Endothelial cell (in vitro differentiated cells): ENCODE results near the gene TOP3A. TPM values are rescaled to one million over a fixed set of nuclear protein-coding genes. Genes with fewer than 3 reads are reported as not detected.
A peak's percentile ranks its signal among the peaks of the same experiment; 100 is the strongest.

Experiments
- DNase-seq: peaks from one replicate; pipeline ENCODE4 v3.0.0; 2021; ENCODE audit warnings: low spot score
- H3K27ac Mint-ChIP-seq: one replicate; pipeline ENCODE4 v1.8.0; 2021; ENCODE audit warnings: mixed read lengths, inconsistent platforms; ENCODE audit not compliant: unreplicated experiment
- H3K27me3 Mint-ChIP-seq: one replicate; pipeline ENCODE4 v1.8.0; 2021; ENCODE audit warnings: mild to moderate bottlenecking, moderate library complexity, mixed read lengths, inconsistent platforms; ENCODE audit not compliant: unreplicated experiment
- H3K36me3 Mint-ChIP-seq: one replicate; pipeline ENCODE4 v1.8.0; 2021; ENCODE audit warnings: mild to moderate bottlenecking, low read depth, mixed read lengths, inconsistent platforms; ENCODE audit not compliant: unreplicated experiment
- H3K4me1 Mint-ChIP-seq: one replicate; pipeline ENCODE4 v1.8.0; 2021; ENCODE audit warnings: mild to moderate bottlenecking, mixed read lengths, inconsistent platforms; ENCODE audit not compliant: unreplicated experiment
- H3K4me3 Mint-ChIP-seq: one replicate; pipeline ENCODE4 v1.8.0; 2021; ENCODE audit warnings: mild to moderate bottlenecking, mixed read lengths, inconsistent platforms; ENCODE audit not compliant: unreplicated experiment
- H3K9me3 Mint-ChIP-seq: one replicate; pipeline ENCODE4 v1.8.0; 2021; ENCODE audit warnings: mixed read lengths, inconsistent platforms; ENCODE audit not compliant: unreplicated experiment
- CTCF ChIP-seq: fragments of 200-600 bp; sonication (generic); IDR thresholded peaks from one replicate; pipeline ENCODE4 v1.5.0; 2021; ENCODE audit warnings: antibody characterized with exemption; ENCODE audit not compliant: unreplicated experiment
- total RNA-seq: library from RNA; stranded (reverse); fragmentation: NEBNext Ultra II Directional; extraction: Animal tissue kit (Norgen Biotek cat#: 25700); gene quantifications from one replicate; pipeline ENCODE4 v1.2.1, GENCODE V29; 2021; ENCODE audit not compliant: unreplicated experiment

Gene TOP3A
- total RNA-seq, 1 donor from 2014 or later, result 39.2 TPM

DNA sequence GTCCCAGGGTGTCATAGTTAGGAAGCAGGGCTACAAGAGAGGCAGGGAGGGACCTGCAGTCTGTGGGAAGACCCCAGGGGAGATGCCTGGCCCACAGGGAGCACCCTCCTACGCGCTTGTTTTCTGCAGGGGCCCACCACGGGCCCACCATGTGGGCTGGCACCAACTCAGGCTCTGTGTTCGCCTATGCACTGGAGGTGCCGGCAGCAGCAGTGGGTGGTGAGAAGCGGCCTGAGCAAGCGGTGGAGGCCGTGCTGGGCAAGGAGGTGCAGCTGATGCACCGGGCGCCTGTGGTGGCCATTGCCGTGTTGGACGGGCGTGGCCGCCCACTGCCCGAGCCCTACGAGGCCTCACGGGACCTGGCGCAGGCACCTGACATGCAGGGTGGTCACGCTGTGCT is 74.3 kb downstream of the TOP3A start:
- TF ChIP-seq CTCF, result no peak
- H3K36me3 Mint-ChIP-seq, result peaks cover 25% of the 10 kb centered on the region
- no peaks in the 10 kb centered on the region for H3K9me3 Mint-ChIP-seq
- no peak overlapping the region for H3K27ac Mint-ChIP-seq
- H3K4me1 Mint-ChIP-seq, result no peaks in the 10 kb centered on the region
- no peak overlapping the region for H3K4me3 Mint-ChIP-seq
- no peak for DNase-seq
- peaks cover 8% of the 10 kb centered on the region for H3K27me3 Mint-ChIP-seq

DNA sequence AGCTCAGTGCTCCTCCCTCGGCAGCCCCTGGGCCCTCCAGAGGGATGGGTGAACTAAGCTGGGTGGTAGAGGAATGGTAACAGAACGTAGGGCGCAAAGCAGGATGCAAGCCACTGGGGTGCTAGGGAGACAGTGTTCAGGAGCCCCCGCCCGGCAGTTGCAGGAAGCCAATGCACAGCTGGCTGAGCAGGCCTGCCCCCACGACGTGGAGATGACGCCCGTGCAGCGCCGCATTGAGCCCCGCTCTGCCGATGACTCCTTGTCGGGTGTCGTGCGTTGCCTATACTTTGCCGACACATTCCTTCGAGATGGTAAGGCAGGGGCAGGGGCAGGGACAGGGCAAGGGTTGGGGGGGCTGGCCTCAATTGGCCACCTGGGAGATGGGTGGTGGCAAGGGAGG is 76.5 kb downstream of the TOP3A start:
- Mint-ChIP-seq H3K27ac (no peak overlapping the region), H3K9me3 (no peaks in the 10 kb centered on the region), H3K27me3 (peaks cover 10% of the 10 kb centered on the region), H3K36me3 (peaks cover 32% of the 10 kb centered on the region), H3K4me3 (no peak overlapping the region), H3K4me1 (no peaks in the 10 kb centered on the region)
- no peak for TF ChIP-seq CTCF
- no peak for DNase-seq

DNA sequence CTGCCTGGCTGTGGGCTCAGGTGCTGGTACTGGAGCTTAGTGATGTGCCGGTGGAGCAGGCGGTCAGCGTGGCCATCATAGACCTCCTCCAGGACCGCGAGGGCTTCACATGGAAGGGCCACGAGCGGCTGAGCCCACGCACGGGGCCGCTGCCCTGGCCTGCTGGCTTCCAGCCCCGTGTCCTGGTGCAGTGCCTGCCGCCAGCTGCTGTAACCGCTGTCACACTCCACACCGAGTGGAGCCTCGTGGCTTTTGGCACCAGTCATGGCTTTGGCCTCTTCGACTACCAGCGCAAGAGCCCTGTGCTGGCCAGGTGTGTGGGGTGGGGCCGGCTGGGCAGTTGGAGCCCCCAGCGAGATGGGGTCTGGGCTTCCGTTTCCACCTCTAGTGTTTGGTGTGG is 77.3 kb downstream of the TOP3A start:
- peaks cover 32% of the 10 kb centered on the region for H3K36me3 Mint-ChIP-seq
- no peak for TF ChIP-seq CTCF
- H3K9me3 Mint-ChIP-seq, result no peaks in the 10 kb centered on the region
- DNase-seq, result no peak
- H3K4me3 Mint-ChIP-seq, result no peak overlapping the region
- H3K27me3 Mint-ChIP-seq, result peaks cover 10% of the 10 kb centered on the region
- H3K4me1 Mint-ChIP-seq, result no peaks in the 10 kb centered on the region
- H3K27ac Mint-ChIP-seq, result no peak overlapping the region

DNA sequence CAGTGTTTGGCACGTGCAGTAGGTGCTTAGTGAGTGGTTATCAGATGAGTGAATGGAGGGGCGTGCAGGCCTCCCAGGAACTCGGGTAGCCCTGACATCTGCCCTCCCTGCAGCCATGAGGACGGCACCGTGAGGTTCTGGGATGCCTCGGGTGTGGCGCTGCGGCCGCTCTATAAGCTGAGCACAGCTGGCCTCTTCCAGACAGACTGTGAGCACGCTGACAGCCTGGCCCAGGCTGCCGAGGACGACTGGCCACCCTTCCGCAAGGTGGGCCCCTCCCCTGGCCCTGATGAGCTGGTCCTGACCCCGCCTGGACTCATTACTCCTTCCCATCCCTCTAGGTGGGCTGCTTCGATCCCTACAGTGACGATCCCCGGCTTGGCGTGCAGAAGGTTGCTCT is 78.3 kb downstream of the TOP3A start:
- H3K36me3 Mint-ChIP-seq, result peaks cover 32% of the 10 kb centered on the region
- no peaks in the 10 kb centered on the region for H3K9me3 Mint-ChIP-seq
- no peak for TF ChIP-seq CTCF
- H3K4me1 Mint-ChIP-seq, result no peaks in the 10 kb centered on the region
- peaks cover 10% of the 10 kb centered on the region for H3K27me3 Mint-ChIP-seq
- H3K4me3 Mint-ChIP-seq, result peak overlapping the region; percentile 31
- no peak for DNase-seq
- H3K27ac Mint-ChIP-seq, result no peak overlapping the region

DNA sequence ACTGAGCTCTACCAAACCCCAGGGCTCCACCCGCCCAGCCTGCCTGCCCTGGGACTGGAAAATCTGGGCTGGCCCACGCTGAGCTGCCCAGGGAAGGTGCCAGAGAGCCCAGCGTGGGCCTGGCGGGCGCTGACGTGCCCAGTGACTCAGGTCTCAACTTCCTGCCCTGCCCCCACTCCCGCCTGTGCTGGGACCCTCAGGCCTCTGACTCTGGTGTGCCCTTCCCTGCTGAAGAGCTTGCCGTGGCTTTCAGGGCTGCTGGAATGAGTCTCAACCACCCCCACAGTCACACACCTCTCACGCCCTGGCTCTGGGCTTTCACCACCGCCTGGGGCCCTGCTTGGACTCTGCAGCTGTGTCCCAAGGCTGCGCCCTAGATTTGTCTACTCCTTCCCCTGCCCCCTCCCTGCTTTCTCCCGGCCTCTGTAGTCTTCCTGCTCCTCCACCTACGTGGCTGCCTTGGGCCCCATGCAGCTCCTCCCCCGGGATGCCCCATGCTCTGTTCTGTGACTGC is 79.0 kb downstream of the TOP3A start:
- H3K36me3 Mint-ChIP-seq, result peaks cover 32% of the 10 kb centered on the region

More for the DNA sequence above, 79.0 kb downstream of the TOP3A start:
- Mint-ChIP-seq H3K4me1 (no peaks in the 10 kb centered on the region), H3K4me3 (peak overlapping the region; percentile 31), H3K27me3 (peaks cover 10% of the 10 kb centered on the region), H3K27ac (no peak overlapping the region), H3K9me3 (no peaks in the 10 kb centered on the region)
- DNase-seq, result no peak
- no peak for TF ChIP-seq CTCF
